Measurements from ENCODE around the gene CYTH4.

The CYTH4 gene

DNA sequence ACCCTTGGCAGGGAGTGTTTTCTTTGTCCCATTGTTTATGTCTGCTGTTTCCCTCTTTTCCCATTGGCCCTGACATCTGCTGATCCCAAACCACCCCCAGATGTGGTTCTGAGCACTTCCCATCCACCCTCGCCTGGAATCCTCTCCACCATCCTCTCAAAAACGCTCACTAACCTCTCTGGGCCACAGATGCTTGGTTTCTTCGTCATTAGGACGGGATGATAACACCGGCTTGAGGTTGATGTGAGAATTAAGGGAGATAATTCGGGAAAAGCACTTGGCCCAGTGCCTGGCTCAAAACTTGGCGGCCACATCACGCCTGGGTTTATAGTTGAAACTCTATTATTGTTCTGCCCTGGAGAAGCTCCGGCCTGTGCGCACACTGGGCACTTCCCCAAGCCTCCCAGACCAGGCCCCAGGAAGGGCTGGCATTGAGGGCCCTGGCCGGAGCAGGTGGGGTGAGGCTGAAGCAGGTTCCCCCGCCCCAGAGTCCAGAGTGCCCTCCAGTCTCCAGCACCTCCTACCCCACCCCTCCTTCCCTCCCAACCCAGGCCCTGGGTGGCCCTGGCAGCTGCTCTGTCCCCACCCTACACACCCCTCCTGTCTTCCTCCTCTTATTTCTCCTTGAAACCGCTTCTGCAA, 63.7 kb downstream of the CYTH4 start:
- no peak for DNase-seq (ENCODE audit: low read depth, low spot score)

DNA sequence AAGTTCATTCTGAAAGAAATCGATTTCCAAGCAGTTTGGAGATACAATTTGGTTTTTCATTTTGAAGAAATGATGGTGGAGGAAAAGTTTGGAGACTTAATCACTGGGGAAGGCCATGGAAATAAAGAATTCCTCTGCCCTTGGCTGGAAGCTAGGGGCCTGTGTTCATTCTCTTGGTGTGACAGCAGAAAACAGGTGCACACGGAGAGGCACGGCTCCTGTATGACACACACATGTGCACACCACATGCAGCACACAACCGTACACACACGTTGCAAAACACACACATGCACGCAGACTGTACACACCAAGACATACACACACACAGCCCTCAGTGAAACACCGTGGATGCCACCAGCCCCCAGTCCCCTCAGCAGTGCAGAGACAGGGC, 64.2 kb downstream of the CYTH4 start:
- no peak for DNase-seq (ENCODE audit: low read depth, low spot score)

DNA sequence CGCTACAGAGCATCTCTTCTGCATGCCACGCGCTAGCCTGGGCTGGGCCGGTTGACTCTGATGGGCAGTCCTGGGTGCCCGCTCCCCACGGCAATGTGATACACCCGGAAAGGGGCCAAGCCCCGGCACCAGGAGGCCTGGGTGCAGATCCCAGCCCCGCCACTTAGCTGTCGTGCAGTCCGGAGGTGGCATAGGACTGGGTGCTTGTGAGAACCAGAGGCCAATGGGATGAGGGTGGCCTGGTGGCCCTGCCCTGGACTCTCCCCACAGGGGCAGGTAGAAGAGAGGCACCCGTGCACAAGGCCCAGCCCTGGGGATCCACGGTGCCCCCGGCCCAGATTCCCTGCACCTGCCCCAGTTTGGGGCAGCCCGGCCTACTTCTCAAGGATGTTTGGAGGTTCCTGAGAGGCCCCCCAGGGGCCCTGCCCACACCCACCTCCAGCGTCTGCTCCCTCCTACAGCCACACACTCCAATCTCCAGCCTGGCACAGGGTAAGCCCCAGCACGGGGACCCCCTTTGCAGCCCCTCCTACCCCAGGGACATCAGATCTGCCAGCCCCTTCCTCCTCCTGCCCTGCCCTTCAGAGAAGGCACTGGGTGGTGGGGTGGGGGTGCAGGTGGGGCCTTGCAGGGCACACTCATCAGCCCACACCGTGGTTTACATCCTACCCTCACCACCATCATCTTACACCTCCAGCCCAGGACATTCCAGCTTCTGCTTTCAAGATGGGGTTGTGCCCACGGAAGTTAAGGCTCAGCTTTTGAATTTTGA, 66.9 kb downstream of the CYTH4 start:
- DNase-seq (ENCODE audit: low read depth, low spot score): no peak

DNA sequence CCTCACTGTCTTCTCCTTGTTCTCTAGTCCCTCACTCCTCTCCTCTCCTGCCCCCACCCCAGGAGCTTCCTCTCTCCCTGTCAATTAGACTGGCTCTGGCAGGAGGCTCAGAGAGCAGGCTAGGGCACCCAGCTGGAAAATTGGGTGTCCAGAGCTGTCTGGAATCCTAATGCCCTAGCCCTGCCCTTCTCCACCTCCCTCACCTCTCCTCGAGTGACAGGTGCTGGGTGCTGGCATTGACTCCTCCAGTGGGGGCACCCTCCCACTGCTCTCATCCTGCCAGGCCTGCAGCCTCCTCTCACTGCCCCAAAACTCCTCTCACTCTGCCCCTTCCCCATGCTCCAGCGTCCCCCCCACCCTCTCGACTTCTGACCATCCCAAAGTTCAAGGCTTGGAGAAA, 68.9 kb downstream of the CYTH4 start:
- no peak for DNase-seq (ENCODE audit: low read depth, low spot score)

DNA sequence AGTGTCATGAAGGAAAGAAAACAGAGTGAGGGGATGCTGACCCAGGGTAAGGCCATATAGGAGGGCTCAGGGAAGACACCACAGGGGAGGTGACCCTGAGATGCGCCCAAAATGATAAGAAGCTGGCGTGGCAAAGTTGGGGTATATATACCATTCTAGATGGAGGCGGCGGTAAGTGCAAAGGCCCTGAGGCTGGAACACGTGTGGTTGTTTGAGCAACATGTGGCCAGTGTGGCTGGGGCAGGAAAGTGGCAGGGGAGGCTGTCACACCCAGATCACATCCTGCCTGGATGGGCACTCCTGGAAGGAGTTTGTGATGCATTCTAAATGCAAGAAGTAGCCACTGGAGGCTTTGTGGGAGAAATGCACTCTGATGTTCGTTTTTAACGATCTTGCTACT, 70.2 kb downstream of the CYTH4 start:
- DNase-seq (ENCODE audit: low read depth, low spot score): no peak

DNA sequence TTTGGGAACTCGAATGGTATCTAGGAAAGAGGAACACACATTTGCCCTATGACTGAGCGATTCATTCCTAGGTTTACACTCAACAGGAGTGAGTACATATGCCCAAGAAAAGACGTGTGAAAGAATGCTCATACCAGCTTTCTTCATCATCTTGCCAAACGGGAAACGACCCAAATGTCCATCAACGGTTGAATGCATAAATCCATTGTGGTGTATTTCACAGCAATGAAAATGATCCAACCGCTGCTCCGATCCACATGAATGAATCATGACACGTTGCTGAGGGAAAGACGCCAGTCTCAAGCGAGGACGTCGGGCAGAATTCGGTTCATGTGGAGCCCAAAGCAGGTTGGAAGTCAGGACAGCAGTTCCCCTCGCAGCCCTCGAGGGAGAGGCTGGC, 71.5 kb downstream of the CYTH4 start:
- no peak for DNase-seq (ENCODE audit: low read depth, low spot score)

DNA sequence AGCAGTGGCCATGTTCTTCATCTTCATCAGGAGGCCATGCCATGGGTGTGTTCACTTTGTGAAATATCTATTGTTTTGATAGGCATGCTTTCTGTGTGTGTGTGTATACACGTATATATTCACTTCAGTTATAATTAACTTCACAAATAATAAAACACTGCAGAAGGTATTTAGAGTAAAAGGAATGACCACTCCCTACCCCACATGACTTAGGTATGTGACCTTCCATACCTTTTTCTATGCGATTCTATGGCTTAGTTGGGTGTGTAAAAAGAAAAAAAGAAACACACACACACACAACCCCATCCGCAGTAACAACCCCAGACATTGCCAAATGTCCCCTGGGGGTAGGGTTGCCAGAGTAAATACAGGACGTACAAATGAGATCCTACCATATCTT, 72.0 kb downstream of the CYTH4 start:
- DNase-seq (ENCODE audit: low read depth, low spot score): no peak

DNA sequence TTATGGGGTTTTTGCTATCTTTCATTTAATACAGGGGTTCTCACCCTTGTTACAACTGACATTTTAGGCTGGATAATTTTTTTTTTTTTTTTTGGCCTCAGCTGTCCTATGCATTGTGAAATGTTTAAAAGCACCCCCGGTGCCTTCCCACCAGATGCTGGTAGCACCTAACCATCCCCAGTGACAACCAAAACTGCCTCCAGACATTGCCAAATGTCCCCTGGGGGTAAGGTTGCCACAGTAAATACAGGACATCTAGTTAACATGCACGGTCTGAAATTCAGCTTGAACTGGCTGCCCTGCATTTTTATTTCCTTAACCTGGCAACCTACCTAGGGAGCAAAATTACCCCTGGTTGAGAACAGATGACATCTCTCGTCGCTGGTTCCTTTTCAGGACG, 72.4 kb downstream of the CYTH4 start:
- no peak for DNase-seq (ENCODE audit: low read depth, low spot score)

DNA sequence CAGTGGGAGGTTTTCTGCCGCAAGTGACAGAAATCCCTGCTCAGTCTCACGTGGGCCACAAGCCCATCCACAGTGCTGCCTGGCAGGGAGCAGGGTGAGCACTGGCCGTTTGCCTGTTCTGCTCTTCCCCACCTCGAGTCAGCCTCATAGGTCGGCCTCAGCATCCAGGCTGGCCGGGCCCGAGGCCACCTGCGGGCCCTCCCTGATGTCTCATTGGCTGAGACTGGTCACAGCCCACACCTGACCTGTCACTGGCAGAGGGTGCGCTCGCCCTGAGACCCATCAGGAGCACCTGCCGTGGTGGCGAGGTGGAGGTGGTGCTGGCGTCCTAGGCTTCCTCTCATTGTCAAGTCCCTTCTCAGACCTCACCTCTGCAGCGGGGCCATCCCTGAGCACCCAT, 72.9 kb downstream of the CYTH4 start:
- no peak for DNase-seq (ENCODE audit: low read depth, low spot score)

DNA sequence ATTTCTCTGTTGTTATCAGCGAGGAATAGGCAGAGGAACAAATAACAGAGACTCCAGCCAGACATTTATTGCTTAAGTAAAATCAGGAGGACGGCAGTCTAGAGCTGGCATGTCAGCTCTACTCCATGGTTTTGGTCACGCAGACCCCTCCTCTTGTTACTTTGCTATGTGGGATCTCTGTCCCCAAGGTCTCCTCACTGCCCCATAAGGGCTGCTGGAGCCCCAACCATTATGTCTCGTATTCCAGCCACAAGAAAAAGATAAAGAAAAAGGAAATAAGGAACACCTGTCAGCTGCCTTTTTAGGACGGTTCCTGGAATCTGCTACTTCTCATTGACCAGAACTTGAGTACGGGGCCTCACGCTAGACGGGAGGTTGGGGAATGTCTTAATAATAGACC, 74.6 kb downstream of the CYTH4 start:
- no peak for DNase-seq (ENCODE audit: low read depth, low spot score)

DNA sequence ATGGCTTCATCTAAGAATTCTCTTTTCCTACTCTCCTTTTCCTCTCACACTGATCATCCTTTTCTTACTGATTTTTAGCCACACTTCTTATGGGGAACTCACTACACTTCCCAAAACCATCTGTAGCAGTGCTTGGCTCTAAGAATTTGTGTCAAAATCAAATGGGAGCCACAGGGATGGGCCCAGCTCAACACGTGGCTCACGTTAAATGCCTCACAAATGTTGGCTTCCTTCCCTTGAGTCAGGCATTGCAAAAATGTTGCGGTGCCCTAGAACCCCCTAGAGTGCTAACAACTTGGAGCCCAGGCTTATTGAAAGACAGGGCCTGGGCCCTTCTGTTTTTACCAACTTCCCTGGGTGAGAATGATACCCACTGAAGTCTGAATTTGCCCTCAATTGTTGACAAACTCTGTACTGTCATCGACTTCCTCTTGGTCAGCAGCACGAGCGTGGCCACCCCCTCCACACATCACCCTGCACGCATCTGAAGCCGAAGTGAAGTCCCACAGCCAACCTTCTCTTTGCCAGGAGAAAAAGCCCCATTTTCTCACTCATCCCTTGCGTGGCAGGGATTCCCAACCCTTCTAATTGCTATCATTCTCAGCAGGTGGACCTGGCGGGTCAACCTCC, 75.3 kb downstream of the CYTH4 start:
- no peak for DNase-seq (ENCODE audit: low read depth, low spot score)

DNA sequence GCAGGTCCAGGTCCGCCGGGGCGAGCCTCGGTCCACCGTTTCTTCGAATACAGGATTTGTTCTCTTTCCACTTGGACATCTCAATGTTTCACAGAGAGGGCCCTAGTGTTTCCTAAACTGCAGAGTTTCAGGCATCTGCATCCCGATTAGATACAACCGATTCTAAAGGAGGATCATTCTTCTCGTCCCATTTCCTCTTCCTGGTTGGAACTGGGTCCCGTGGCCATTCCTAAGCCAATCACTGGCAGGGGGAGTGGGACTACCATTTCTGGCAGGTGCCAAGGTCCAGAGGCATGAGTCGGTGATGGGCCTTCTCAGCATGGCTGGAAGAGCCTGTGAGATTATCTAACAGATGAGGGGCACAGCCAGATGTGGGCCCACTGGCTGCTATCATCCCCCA, 76.1 kb downstream of the CYTH4 start:
- DNase-seq (ENCODE audit: low read depth, low spot score): no peak

DNA sequence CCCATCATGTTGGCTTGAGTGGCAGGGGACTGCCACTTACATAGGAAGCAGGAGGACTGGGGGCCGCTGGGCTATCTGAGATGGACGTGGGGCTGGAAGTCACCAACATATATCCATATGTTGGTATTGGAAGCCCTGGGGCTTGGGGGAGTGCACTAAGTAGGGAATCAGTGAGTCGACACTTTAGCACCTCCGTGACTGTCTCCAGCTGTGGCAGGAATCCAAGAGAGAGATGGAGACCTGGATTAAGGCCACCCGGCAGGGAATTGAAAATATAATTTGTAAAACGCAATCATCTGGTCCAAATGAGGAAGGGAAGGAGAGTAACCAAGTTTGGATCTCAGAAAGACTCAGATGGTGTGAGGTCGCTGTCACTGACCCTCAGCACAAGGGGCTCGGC, 76.6 kb downstream of the CYTH4 start:
- no peak for DNase-seq (ENCODE audit: low read depth, low spot score)

DNA sequence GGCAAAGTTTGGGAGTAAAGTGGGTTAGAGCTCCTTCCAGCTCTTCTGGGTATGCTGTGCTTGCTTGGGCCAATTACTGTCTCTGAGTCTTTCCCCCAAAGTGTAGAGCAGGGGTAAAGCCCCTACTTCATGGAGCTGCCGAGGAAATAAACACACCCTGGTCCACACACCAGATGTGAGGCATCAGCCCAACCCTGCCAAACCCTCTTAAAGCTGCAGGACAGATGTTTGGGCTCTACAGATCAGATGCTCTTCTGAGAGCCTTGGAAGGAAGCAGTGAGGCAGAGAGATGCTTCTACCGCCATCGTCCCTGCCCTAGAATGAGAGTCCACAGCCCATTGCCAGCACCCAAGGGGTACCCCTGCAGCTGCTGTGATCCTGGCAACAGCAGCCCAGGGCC, 80.3 kb downstream of the CYTH4 start:
- DNase-seq (ENCODE audit: low read depth, low spot score): no peak

DNA sequence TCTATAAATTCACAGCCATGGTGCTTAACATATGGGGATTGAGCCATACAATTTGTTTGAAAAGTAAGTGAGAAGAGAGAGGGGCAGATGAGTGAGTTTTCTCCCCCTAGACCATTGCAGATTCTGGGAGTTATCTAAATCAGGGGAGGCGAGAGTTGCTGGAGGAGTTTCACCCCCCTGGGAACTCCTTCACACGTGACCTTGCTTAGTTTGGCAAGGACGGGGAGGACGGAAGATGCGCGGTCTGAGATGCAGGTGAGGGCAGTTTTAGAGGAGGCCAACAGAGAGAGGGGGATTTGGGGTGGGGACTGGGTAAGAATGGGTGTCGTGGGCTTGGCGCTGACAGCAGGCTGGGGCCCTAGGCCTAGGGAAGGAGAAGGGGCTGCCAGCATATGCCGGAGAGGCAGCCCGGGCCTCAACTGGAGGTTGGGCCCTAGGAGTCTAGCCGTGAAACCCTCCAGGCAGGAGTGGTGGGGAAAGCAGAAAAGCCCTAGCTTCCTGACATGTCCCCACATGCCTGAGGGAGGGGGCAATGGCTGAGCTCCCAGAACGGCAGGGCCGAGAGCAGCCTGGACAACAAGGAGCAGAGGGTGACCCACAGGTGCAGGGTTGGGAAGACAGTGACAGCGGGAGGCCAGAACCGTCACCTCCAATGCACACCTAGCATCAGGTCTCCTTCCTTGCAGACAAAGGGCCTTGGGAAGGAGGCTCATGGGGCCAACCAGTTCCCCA, 81.1 kb downstream of the CYTH4 start:
- no peak for DNase-seq (ENCODE audit: low read depth, low spot score)

Data from smooth muscle cell of the brain vasculature (primary cell).